HepG2 (cell line): ENCODE measurements around the gene SOX12. TPM values are rescaled to one million over a fixed set of nuclear protein-coding genes. Genes with fewer than 3 reads are reported as not detected.

Experiments
- ATAC-seq: fragments of 200-7000 bp; cut with Tn5 transposase; 3 replicates; pipeline ENCODE4 v1.9.1; 2020; ENCODE audit warnings: mild to moderate bottlenecking, moderate library complexity
- BruUV-seq: library from RNA; stranded (reverse); fragments of 400-500 nt; replicated peaks from 2 replicates; lab custom pipeline; 2021; lab: Mats Ljungman, UMichigan
- CTCF ChIA-PET: fragments of 300-600 bp; formaldehyde crosslinking; extraction: SDS; loops from one replicate; lab custom pipeline; 2021; ENCODE audit warnings: low total read pairs, inconsistent platforms, low intra/inter-chr PET ratio; lab: Yijun Ruan, JAX
- POLR2A ChIA-PET: fragments of 350-600 bp; sonication (Branson Sonifier 250); formaldehyde crosslinking; loops from one replicate; lab custom pipeline; 2020; ENCODE audit warnings: antibody characterized with exemption, inconsistent platforms; lab: Yijun Ruan, JAX
- DNase-seq: peaks from one replicate; pipeline ENCODE4 v3.0.0-alpha.2; 2015; ENCODE audit warnings: low spot score
- FAIRE-seq: peaks from 3 replicates; lab custom pipeline; 2011; peaks lifted over from hg19 to GRCh38; lab: Jason Lieb, UNC
- H2AFZ ChIP-seq: one replicate; pipeline ENCODE4 v1.6.1; 2011; ENCODE audit warnings: low read length, inconsistent platforms
- H3K27ac ChIP-seq: fragments of 300-600 bp; 3 replicates; pipeline ENCODE4 v1.8.0; 2011; ENCODE audit warnings: mixed run types, mild to moderate bottlenecking, mixed read lengths, low read length, inconsistent platforms; ENCODE audit not compliant: insufficient read depth; ENCODE audit errors: extremely low read length
- H3K27me3 ChIP-seq, 2 experiments: fragments of 200-600 bp in 1 of 2; 2 replicates in 1 of 2; 3 replicates in 1 of 2; pipeline versions ENCODE4 v1.6.0 to v1.8.0; 2011; ENCODE audit warnings: low read length in 2 of 2, mild to moderate bottlenecking in 2 of 2, moderate library complexity in 2 of 2, inconsistent platforms in 1 of 2; ENCODE audit not compliant: insufficient read depth in 2 of 2, control insufficient read depth in 1 of 2
- H3K36me3 ChIP-seq, 2 experiments: fragments of 200-600 bp in 1 of 2; replicated peaks in 1 of 2; 2 replicates in 1 of 2; 3 replicates in 1 of 2; pipeline versions ENCODE4 v1.5.1 to v1.8.0; 2011; ENCODE audit warnings: low read length in 2 of 2, inconsistent platforms in 1 of 2; ENCODE audit not compliant: insufficient read depth in 2 of 2, control insufficient read depth in 1 of 2
- H3K4me1 ChIP-seq: 2 replicates; pipeline ENCODE4 v1.5.1; 2012; ENCODE audit warnings: low read length, inconsistent platforms; ENCODE audit not compliant: insufficient read depth
- H3K4me2 ChIP-seq: 2 replicates; pipeline ENCODE4 v1.6.0; 2011; ENCODE audit warnings: low read depth, low read length, inconsistent platforms
- H3K4me3 ChIP-seq, 3 experiments: fragments of 200-600 bp in 1 of 3; sonication (generic), shearing (Covaris generic) in 1 of 3; replicated peaks in 1 of 3; 2 replicates each; pipeline ENCODE4 v1.5.1; 2011 to 2016; ENCODE audit warnings: low read length in 3 of 3, inconsistent platforms in 2 of 3, low read depth in 2 of 3, mild to moderate bottlenecking in 2 of 3, control low read depth in 1 of 3, mixed read lengths in 1 of 3; ENCODE audit not compliant: insufficient read depth in 1 of 3
- H3K79me2 ChIP-seq: one replicate; pipeline ENCODE4 v1.6.1; 2011; ENCODE audit warnings: low read length, inconsistent platforms; ENCODE audit not compliant: insufficient read depth
- H3K9ac ChIP-seq: 2 replicates; pipeline ENCODE4 v1.6.0; 2011; ENCODE audit warnings: mild to moderate bottlenecking, low read depth, low read length, inconsistent platforms; ENCODE audit not compliant: insufficient read depth
- H3K9me3 ChIP-seq: 2 replicates; pipeline ENCODE4 v1.5.1; 2012; ENCODE audit warnings: mild to moderate bottlenecking, low read length
- H4K20me1 ChIP-seq: 2 replicates; pipeline ENCODE4 v1.6.0; 2011; ENCODE audit warnings: inconsistent platforms, mild to moderate bottlenecking, low read length, moderate library complexity; ENCODE audit not compliant: insufficient read depth
- ELF3 ChIP-seq: IDR thresholded peaks from 2 replicates; pipeline ENCODE4 v1.6.1; 2016; ENCODE audit warnings: missing genetic modification reagents, missing compliant biosample characterization
- GATAD1 ChIP-seq: IDR thresholded peaks from 2 replicates; pipeline ENCODE4 v1.6.1; 2016; ENCODE audit warnings: missing genetic modification reagents, missing compliant biosample characterization
- KAT2B ChIP-seq: fragments of 150-350 bp; IDR thresholded peaks from 2 replicates; pipeline ENCODE4 v1.6.1; 2014; ENCODE audit warnings: low read depth, low read length, borderline replicate concordance
- KMT2A ChIP-seq: sonication (generic); formaldehyde crosslinking; IDR thresholded peaks from 2 replicates; pipeline ENCODE4 v1.4.0; 2020; ENCODE audit warnings: missing genetic modification reagents
- MNT ChIP-seq: fragments of 450-650 bp; IDR thresholded peaks from 2 replicates; pipeline ENCODE4 v1.6.1; 2016
- NBN ChIP-seq: fragments of 450-650 bp; conservative IDR thresholded peaks from 2 replicates; pipeline ENCODE4 v1.6.1; 2017
- RFX5 ChIP-seq: IDR thresholded peaks from 2 replicates; pipeline ENCODE4 v1.6.1; 2011; ENCODE audit warnings: low read depth, low read length, improper control_type of control experiment
- ZFY ChIP-seq: sonication (generic); formaldehyde crosslinking; IDR thresholded peaks from 2 replicates; pipeline ENCODE4 v1.4.0; 2020; ENCODE audit warnings: missing genetic modification reagents
- ZGPAT ChIP-seq: IDR thresholded peaks from 2 replicates; pipeline ENCODE4 v1.6.1; 2016; ENCODE audit warnings: mild to moderate bottlenecking
- ZNF224 ChIP-seq: sonication (generic); formaldehyde crosslinking; IDR thresholded peaks from 2 replicates; pipeline ENCODE4 v1.5.0; 2020; ENCODE audit warnings: mild to moderate bottlenecking, missing genetic modification reagents
- ZNF225 ChIP-seq: sonication (generic); formaldehyde crosslinking; IDR thresholded peaks from 2 replicates; pipeline ENCODE4 v1.4.0; 2020; ENCODE audit warnings: mild to moderate bottlenecking, missing genetic modification reagents
- ZNF468 ChIP-seq: sonication (generic); formaldehyde crosslinking; IDR thresholded peaks from 2 replicates; pipeline ENCODE4 v1.8.0; 2022; ENCODE audit warnings: mild to moderate bottlenecking, moderate library complexity, missing genetic modification reagents
- ZNF543 ChIP-seq: sonication (generic); formaldehyde crosslinking; IDR thresholded peaks from 2 replicates; pipeline ENCODE4 v1.4.0; 2020; ENCODE audit warnings: mild to moderate bottlenecking, missing genetic modification reagents
- ZNF720 ChIP-seq: sonication (generic); formaldehyde crosslinking; IDR thresholded peaks from 2 replicates; pipeline ENCODE4 v1.4.0; 2020; ENCODE audit warnings: missing genetic modification reagents
- WGBS: methylation state at CpG from one replicate; pipeline ENCODE4 v1.1.6; 2017; ENCODE audit warnings: low lambda C conversion rate; 5-methylcytosine and 5-hydroxymethylcytosine counted together
- in situ Hi-C: cut with HindIII; loops from 2 replicates; pipeline ENCODE4 v1.10.0; 2017; ENCODE audit warnings: low pct_unique_long_range_greater_than_20kb; ENCODE audit not compliant: extremely low pct_ligation_motif_present
- intact Hi-C: fragments of 100-400 bp; cut with micrococcal nuclease; formaldehyde crosslinking; loops from one replicate; pipeline ENCODE4 v1.10.0; 2022; ENCODE audit not compliant: unreplicated experiment
- polyA plus RNA-seq, 8 experiments: library from polyadenylated mRNA; depleted of rRNA in 3 of 8; stranded (reverse) in 7 of 8; unstranded in 1 of 8; fragments of >200 nt; fragmentation: Illumina TruSeq in 4 of 8; extraction: Trizol in 4 of 8; gene quantifications; 2 replicates each; pipeline versions ENCODE4 v1.2.1 to v1.2.3, GENCODE V29; 2011 to 2016; ENCODE audit warnings: low read depth in 4 of 8, missing spikeins in 1 of 8, mixed read lengths in 1 of 8; ENCODE audit not compliant: insufficient read depth in 1 of 8
- total RNA-seq, 5 experiments: library from RNA; depleted of rRNA; stranded (reverse); fragments of >200 nt; fragmentation: Illumina TruSeq; extraction: Trizol; gene quantifications; 2 replicates each; pipeline ENCODE4 v1.2.3, GENCODE V29; 2016; ENCODE audit warnings: low read depth in 1 of 5
- TF ChIP-seq, protein P1 (sequence below): sonication (generic); formaldehyde crosslinking; IDR thresholded peaks from 2 replicates; pipeline ENCODE4 v1.4.0; 2020; ENCODE audit warnings: low read depth, mild to moderate bottlenecking, missing genetic modification reagents
- TF ChIP-seq, protein P2 (sequence below): sonication (generic); formaldehyde crosslinking; IDR thresholded peaks from 2 replicates; pipeline ENCODE4 v1.4.0; 2020; ENCODE audit warnings: missing genetic modification reagents, borderline replicate concordance

The SOX12 gene
- total and polyA plus RNA-seq, 2 of the 13 experiments (the other 11 are each of a cell fraction or from before 2014, with no cell fraction given), result 10.0 to 18.7 TPM

DNA sequence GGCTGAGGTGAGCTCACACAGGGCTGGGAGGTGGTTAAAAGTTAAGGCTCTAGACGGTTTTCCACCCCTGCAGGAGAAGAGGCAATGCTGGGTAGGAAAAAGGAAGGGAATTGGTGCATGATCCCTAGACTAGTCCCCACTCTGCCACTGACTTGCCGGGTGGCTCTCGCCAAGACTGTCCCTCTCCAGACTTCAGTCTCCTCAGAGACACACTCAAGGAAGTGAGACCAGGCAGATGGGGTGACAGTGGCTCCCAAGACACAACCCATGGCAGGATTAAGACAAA, 47.9 kb upstream of the SOX12 start:
- Histone ChIP-seq H2AFZ (no peak overlapping the region), H3K79me2 (no peaks in the 10 kb centered on the region), H3K4me3 (no peak overlapping the region), H3K27me3 (no peaks in the 10 kb centered on the region), H3K27ac (no peak overlapping the region), H3K9me3 (no peaks in the 10 kb centered on the region), H3K9ac (no peak overlapping the region), H3K36me3 (peaks cover 30 to 42% of the 10 kb centered on the region in 2 experiments), H3K4me2 (no peak overlapping the region), H4K20me1 (no peaks in the 10 kb centered on the region), H3K4me1 (no peaks in the 10 kb centered on the region)
- no TSS peak for BruUV-seq
- FAIRE-seq (no peak), ATAC-seq (no peak), DNase-seq (no peak)
- 96% methylated on average over 3 of the region's 3 CpGs for WGBS
- no peak for TF ChIP-seq KMT2A (CRISPR knock-in tag)
- no peak for TF ChIP-seq GATAD1 (CRISPR knock-in tag)
- TF ChIP-seq KAT2B, result no peak
- TF ChIP-seq ZGPAT (CRISPR knock-in tag), result no peak
- TF ChIP-seq ELF3 (CRISPR knock-in tag), result no peak
- TF ChIP-seq ZNF543 (CRISPR knock-in tag), result no peak
- TF ChIP-seq ZNF225 (CRISPR knock-in tag), result no peak
- TF ChIP-seq, protein P1, sequence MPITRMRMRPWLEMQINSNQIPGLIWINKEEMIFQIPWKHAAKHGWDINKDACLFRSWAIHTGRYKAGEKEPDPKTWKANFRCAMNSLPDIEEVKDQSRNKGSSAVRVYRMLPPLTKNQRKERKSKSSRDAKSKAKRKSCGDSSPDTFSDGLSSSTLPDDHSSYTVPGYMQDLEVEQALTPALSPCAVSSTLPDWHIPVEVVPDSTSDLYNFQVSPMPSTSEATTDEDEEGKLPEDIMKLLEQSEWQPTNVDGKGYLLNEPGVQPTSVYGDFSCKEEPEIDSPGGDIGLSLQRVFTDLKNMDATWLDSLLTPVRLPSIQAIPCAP (CRISPR knock-in tag), result no peak
- TF ChIP-seq ZNF224 (CRISPR knock-in tag), result no peak
- TF ChIP-seq, protein P2, sequence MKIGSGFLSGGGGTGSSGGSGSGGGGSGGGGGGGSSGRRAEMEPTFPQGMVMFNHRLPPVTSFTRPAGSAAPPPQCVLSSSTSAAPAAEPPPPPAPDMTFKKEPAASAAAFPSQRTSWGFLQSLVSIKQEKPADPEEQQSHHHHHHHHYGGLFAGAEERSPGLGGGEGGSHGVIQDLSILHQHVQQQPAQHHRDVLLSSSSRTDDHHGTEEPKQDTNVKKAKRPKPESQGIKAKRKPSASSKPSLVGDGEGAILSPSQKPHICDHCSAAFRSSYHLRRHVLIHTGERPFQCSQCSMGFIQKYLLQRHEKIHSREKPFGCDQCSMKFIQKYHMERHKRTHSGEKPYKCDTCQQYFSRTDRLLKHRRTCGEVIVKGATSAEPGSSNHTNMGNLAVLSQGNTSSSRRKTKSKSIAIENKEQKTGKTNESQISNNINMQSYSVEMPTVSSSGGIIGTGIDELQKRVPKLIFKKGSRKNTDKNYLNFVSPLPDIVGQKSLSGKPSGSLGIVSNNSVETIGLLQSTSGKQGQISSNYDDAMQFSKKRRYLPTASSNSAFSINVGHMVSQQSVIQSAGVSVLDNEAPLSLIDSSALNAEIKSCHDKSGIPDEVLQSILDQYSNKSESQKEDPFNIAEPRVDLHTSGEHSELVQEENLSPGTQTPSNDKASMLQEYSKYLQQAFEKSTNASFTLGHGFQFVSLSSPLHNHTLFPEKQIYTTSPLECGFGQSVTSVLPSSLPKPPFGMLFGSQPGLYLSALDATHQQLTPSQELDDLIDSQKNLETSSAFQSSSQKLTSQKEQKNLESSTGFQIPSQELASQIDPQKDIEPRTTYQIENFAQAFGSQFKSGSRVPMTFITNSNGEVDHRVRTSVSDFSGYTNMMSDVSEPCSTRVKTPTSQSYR, result no peak
- no peak for TF ChIP-seq NBN
- no peak for TF ChIP-seq ZFY (CRISPR knock-in tag)
- no peak for TF ChIP-seq ZNF720 (CRISPR knock-in tag)
- no peak for TF ChIP-seq ZNF468 (CRISPR knock-in tag)
- no peak for TF ChIP-seq RFX5
- TF ChIP-seq MNT, result no peak
- POLR2A ChIA-PET, result no interaction called here
- in situ Hi-C loops (no loop called here), intact Hi-C loops (no loop called here)
- CTCF ChIA-PET, result no interaction called here
